B cell (primary cell): ENCODE data around the gene NRXN2. TPM values are rescaled to one million over a fixed set of nuclear protein-coding genes. Genes with fewer than 3 reads are reported as not detected.

ENCODE experiments used
- ATAC-seq: fragments of 200-7000 bp; cut with Tn5 transposase; one replicate; pipeline ENCODE4 v1.10.0; 2021; ENCODE audit warnings: low read depth, mild to moderate bottlenecking, moderate number of reproducible peaks, moderate library complexity
- CTCF ChIA-PET: fragments of 350-600 bp; sonication (Branson Sonifier 250); formaldehyde crosslinking; loops from one replicate; lab custom pipeline; 2021; ENCODE audit warnings: antibody characterized with exemption, inconsistent platforms; lab: Charles Lee
- POLR2A ChIA-PET: fragments of 350-600 bp; sonication (Branson Sonifier 250); formaldehyde crosslinking; loops from one replicate; lab custom pipeline; 2021; ENCODE audit warnings: antibody characterized with exemption; lab: Charles Lee
- DNase-seq: peaks from one replicate; pipeline ENCODE4 v3.0.0; 2013
- H2AFZ ChIP-seq: 2 replicates; pipeline ENCODE4 v1.6.1; 2012; ENCODE audit warnings: mild to moderate bottlenecking, low read depth, low read length; ENCODE audit not compliant: insufficient read depth, poor library complexity, severe bottlenecking
- H3K27ac ChIP-seq, 2 donors: 1 replicate in 1 of 2; 2 replicates in 1 of 2; pipeline ENCODE4 v1.5.1; 2012 to 2013; ENCODE audit warnings: low read length in 2 of 2, mild to moderate bottlenecking in 2 of 2, moderate library complexity in 1 of 2
- H3K27me3 ChIP-seq, 4 experiments: fragments of 200-600 bp in 1 of 4; sonication (generic) in 1 of 4; replicated peaks in 1 of 4; 1 replicate in 2 of 4; 2 replicates in 2 of 4; pipeline versions ENCODE4 v1.6.1 to v1.7.0; 2013 to 2016; ENCODE audit warnings: low read length in 3 of 4, mild to moderate bottlenecking in 2 of 4, mixed read lengths in 1 of 4, moderate library complexity in 1 of 4; ENCODE audit not compliant: insufficient read depth in 4 of 4, control insufficient read depth in 3 of 4; ENCODE audit errors: control extremely low read depth in 1 of 4
- H3K36me3 ChIP-seq, 2 experiments: replicated peaks in 1 of 2; 1 replicate in 1 of 2; 2 replicates in 1 of 2; pipeline versions ENCODE4 v1.6.1 to v1.7.1; 2013; ENCODE audit warnings: low read length in 1 of 2; ENCODE audit not compliant: insufficient read depth in 2 of 2, control insufficient read depth in 1 of 2; ENCODE audit errors: control extremely low read depth in 1 of 2, extremely low read depth in 1 of 2
- H3K4me1 ChIP-seq, 2 donors: fragments of 200-600 bp in 1 of 2; sonication (generic) in 1 of 2; 1 replicate in 1 of 2; 2 replicates in 1 of 2; pipeline versions ENCODE4 v1.5.1 to v1.6.1; 2013 to 2017; ENCODE audit warnings: low read length in 2 of 2; ENCODE audit not compliant: control insufficient read depth in 2 of 2, insufficient read depth in 2 of 2
- H3K4me2 ChIP-seq: replicated peaks from 2 replicates; pipeline ENCODE3; 2012; ENCODE audit warnings: mild to moderate bottlenecking, low read depth, low read length; ENCODE audit not compliant: poor library complexity, severe bottlenecking
- H3K4me3 ChIP-seq, 5 experiments: fragments of 200-600 bp in 1 of 5; sonication (generic) in 1 of 5; 1 replicate in 3 of 5; 2 replicates in 2 of 5; pipeline versions ENCODE4 v1.5.1 to v1.7.0; 2011 to 2016; ENCODE audit warnings: low read length in 4 of 5, mild to moderate bottlenecking in 4 of 5, low read depth in 2 of 5, control low read depth in 1 of 5, moderate library complexity in 1 of 5; ENCODE audit not compliant: insufficient read depth in 1 of 5; ENCODE audit errors: control extremely low read depth in 1 of 5, extremely low read depth in 1 of 5
- H3K79me2 ChIP-seq: fragments of 200-600 bp; sonication (generic); one replicate; pipeline ENCODE4 v1.6.0; 2016; ENCODE audit warnings: low read length; ENCODE audit not compliant: control insufficient read depth, insufficient read depth
- H3K9ac ChIP-seq: fragments of 200-600 bp; sonication (generic); 2 replicates; pipeline ENCODE4 v1.6.1; 2017; ENCODE audit warnings: mild to moderate bottlenecking, low read length, moderate library complexity
- H3K9me3 ChIP-seq, 3 donors: one replicate each; pipeline versions ENCODE4 v1.6.1 to v1.7.1; 2013; ENCODE audit warnings: low read length in 2 of 3; ENCODE audit not compliant: control insufficient read depth in 2 of 3, insufficient read depth in 1 of 3; ENCODE audit errors: control extremely low read depth in 1 of 3
- H4K20me1 ChIP-seq: 2 replicates; pipeline ENCODE4 v1.6.0; 2012; ENCODE audit warnings: mild to moderate bottlenecking, low read length; ENCODE audit not compliant: insufficient read depth, control insufficient read depth, poor library complexity, severe bottlenecking
- H3K27ac Mint-ChIP-seq: one replicate; pipeline ENCODE4 v1.8.0; 2021; ENCODE audit warnings: mixed read lengths
- H3K27me3 Mint-ChIP-seq: one replicate; pipeline ENCODE4 v1.8.0; 2021; ENCODE audit warnings: mixed read lengths
- H3K4me1 Mint-ChIP-seq: one replicate; pipeline ENCODE4 v1.8.0; 2021; ENCODE audit warnings: mixed read lengths
- H3K4me3 Mint-ChIP-seq: one replicate; pipeline ENCODE4 v1.8.0; 2021; ENCODE audit warnings: mixed read lengths
- H3K9me3 Mint-ChIP-seq: one replicate; pipeline ENCODE4 v1.8.0; 2022; ENCODE audit warnings: mixed read lengths; ENCODE audit not compliant: insufficient read depth
- CTCF ChIP-seq: fragments of 200-600 bp; IDR thresholded peaks from one replicate; pipeline ENCODE4 v1.8.0; 2022; ENCODE audit warnings: antibody characterized with exemption, mild to moderate bottlenecking
- EZH2 ChIP-seq: IDR thresholded peaks from 2 replicates; pipeline ENCODE4 v1.6.1; 2012; ENCODE audit warnings: borderline replicate concordance, low read depth, mild to moderate bottlenecking, moderate library complexity, low read length; ENCODE audit not compliant: insufficient read depth, poor library complexity, severe bottlenecking
- WGBS: methylation state at CpG from one replicate; pipeline ENCODE4 v1.1.5; 2013; ENCODE audit warnings: missing lambda C conversion rate; ENCODE audit not compliant: insufficient coverage; 5-methylcytosine and 5-hydroxymethylcytosine counted together
- intact Hi-C: fragments of 100-400 bp; cut with micrococcal nuclease; formaldehyde crosslinking; loops from one replicate; pipeline ENCODE4 v1.10.0; 2022
- polyA plus RNA-seq: library from polyadenylated mRNA; depleted of rRNA; stranded (reverse); fragments of >200 nt; gene quantifications from 2 replicates; pipeline ENCODE4 v1.2.3, GENCODE V29; 2012
- total RNA-seq, 2 donors: library from RNA; stranded (reverse); fragments of 120-200 nt in 1 of 2; gene quantifications; 1 replicate in 1 of 2; 2 replicates in 1 of 2; pipeline versions ENCODE4 v1.2.3 to v1.2.4, GENCODE V29; 2013 to 2022

Gene NRXN2
- total and polyA plus RNA-seq, 2 donors (not counting 1 experiment from before 2014, with no cell fraction given), result 0.01 to 0.52 TPM

DNA sequence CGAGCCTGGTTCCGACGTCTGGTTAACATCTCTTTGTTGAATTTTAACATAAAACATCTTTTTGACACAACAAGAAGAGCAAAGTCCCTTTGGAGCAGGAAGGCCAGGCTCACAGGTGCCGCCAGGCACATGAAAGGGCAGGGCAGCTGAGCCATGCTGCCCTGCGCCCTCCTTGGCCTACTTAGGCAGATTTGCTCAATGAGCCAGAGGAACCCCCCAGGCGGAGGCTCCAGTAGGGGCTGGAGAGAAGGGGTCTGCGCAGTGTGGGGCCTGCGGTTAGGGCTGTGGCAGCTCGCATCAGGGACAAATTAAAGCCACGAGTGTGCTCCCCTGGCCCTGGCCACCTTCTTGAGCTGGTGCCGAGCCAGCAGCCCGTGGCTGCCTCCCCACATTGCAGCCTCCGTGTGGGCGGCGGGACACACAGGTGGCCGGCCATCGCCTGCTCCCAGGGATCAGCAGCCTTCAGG is 141.9 kb downstream of the NRXN2 start:
- CTCF ChIA-PET, result no interaction called here
- 95% methylated on average over 17 of the region's 17 CpGs for WGBS
- H3K27ac Mint-ChIP-seq, result no peak overlapping the region

DNA sequence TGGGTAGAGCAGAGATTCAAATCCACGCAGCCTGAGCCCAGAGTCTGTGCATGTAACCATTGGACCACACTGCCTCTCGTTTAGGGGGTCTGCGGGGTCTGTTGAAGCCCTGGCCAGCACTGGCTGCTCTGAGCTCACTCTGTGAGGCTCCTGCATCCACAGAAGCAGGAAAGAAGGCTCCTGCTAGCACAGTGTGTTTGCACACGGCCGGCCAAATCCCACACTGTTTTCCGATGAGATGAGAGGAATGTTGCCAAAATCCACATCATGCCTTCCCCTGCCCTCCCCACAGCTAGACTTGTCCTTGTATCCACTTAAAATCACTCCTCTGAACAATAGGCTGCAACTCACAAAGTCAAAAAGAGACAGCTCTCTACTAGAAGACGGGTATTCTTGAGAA is 142.6 kb downstream of the NRXN2 start:
- Histone ChIP-seq H3K27ac (no peak overlapping the region), H3K9me3 (peaks cover 0 to 4% (median 0%) of the 10 kb centered on the region in 3 donors), H3K4me1 (peaks cover 0 to 8% of the 10 kb centered on the region in 2 donors), H3K9ac (no peak overlapping the region), H3K4me3 (no peak overlapping the region), H3K79me2 (no peaks in the 10 kb centered on the region), H3K4me2 (no peak overlapping the region), H4K20me1 (no peaks in the 10 kb centered on the region), H3K36me3 (no peaks in the 10 kb centered on the region), H2AFZ (no peak overlapping the region), H3K27me3 (peaks cover 0 to 3% (median 0%) of the 10 kb centered on the region in 4 experiments)
- H3K4me1 Mint-ChIP-seq, result no peaks in the 10 kb centered on the region
- ChIA-PET CTCF (no interaction called here), POLR2A (no interaction called here)
- H3K9me3 Mint-ChIP-seq, result no peaks in the 10 kb centered on the region
- no peak for ATAC-seq
- no peak overlapping the region for H3K4me3 Mint-ChIP-seq
- no peak for TF ChIP-seq CTCF
- TF ChIP-seq EZH2, result no peak
- DNase-seq, result no peak
- no peak overlapping the region for H3K27ac Mint-ChIP-seq
- H3K27me3 Mint-ChIP-seq, result peaks cover 13% of the 10 kb centered on the region
- WGBS, result 93% methylated on average over 3 of the region's 7 CpGs
- intact Hi-C loops, result no loop called here

More for the DNA sequence above, 141.9 kb downstream of the NRXN2 start:
- peaks cover 0 to 8% of the 10 kb centered on the region in 2 donors for H3K4me1 ChIP-seq
- no peak overlapping the region for H3K27ac ChIP-seq
- H4K20me1 ChIP-seq, result no peaks in the 10 kb centered on the region
- no peak overlapping the region for H3K4me2 ChIP-seq
- no peak for DNase-seq
- no peak overlapping the region for H3K9ac ChIP-seq
- no peaks in the 10 kb centered on the region for H3K4me1 Mint-ChIP-seq
- no peaks in the 10 kb centered on the region for H3K79me2 ChIP-seq
- no peaks in the 10 kb centered on the region for H3K36me3 ChIP-seq
- no peak overlapping the region for H3K4me3 Mint-ChIP-seq
- POLR2A ChIA-PET, result no interaction called here
- ATAC-seq, result no peak
- intact Hi-C loops, result no loop called here
- no peaks in the 10 kb centered on the region for H3K9me3 Mint-ChIP-seq
- TF ChIP-seq CTCF (no peak), EZH2 (no peak)
- H3K27me3 ChIP-seq, result peaks cover 0 to 6% (median 0%) of the 10 kb centered on the region in 4 experiments
- no peak overlapping the region for H2AFZ ChIP-seq
- peaks cover 16% of the 10 kb centered on the region for H3K27me3 Mint-ChIP-seq
- H3K4me3 ChIP-seq, result no peak overlapping the region
- peaks cover 0 to 4% (median 0%) of the 10 kb centered on the region in 3 donors for H3K9me3 ChIP-seq
